Memory B cell (primary cell): Measurements from ENCODE around the gene NEU4.
"Not testable (repeated sequence)": the region's sequence is repeated elsewhere in the genome, so short reads cannot be mapped to it uniquely, and the experiment has no call there.

ENCODE experiments used
- ATAC-seq: fragments of 150-1000 bp; cut with Tn5 transposase; 2 replicates; pipeline ENCODE4 v1.10.0; 2021; ENCODE audit warnings: low read depth, mild to moderate bottlenecking, moderate library complexity
- DNase-seq, 2 donors: peaks; one replicate each; pipeline ENCODE4 v3.0.0; 2022; ENCODE audit warnings: low spot score in 2 of 2
- H3K27ac Mint-ChIP-seq: one replicate; pipeline ENCODE4 v1.8.0; 2022; ENCODE audit warnings: mild to moderate bottlenecking, moderate library complexity, mixed read lengths
- H3K27me3 Mint-ChIP-seq: one replicate; pipeline ENCODE4 v1.8.0; 2022; ENCODE audit warnings: mixed read lengths
- H3K36me3 Mint-ChIP-seq: one replicate; pipeline ENCODE4 v1.8.0; 2022; ENCODE audit warnings: mild to moderate bottlenecking, mixed read lengths
- H3K4me1 Mint-ChIP-seq: one replicate; pipeline ENCODE4 v1.8.0; 2022; ENCODE audit warnings: mixed read lengths
- H3K4me3 Mint-ChIP-seq: one replicate; pipeline ENCODE4 v1.8.0; 2022; ENCODE audit warnings: mild to moderate bottlenecking, moderate library complexity, mixed read lengths
- H3K9me3 Mint-ChIP-seq: one replicate; pipeline ENCODE4 v1.8.0; 2022; ENCODE audit warnings: mixed read lengths

Gene NEU4

GRCh38 chr2:241808721-241809382 lies at the start of gene NEU4:
Gene NEU4 (plus strand): TSS chr2:241809193. CDS start chr2:241814485, 5,292 bp downstream.
- Mint-ChIP-seq H3K9me3 (no peaks in the 10 kb centered on the region), H3K4me3 (no peak within 1 kb of the TSS), H3K4me1 (peaks cover 6% of the 10 kb centered on the region), H3K27ac (peak within 1 kb of the TSS; percentile 36), H3K27me3 (peaks cover 4% of the 10 kb centered on the region), H3K36me3 (no peaks in the 10 kb centered on the region)
- DNase-seq (no peak), ATAC-seq (no peak)

GRCh38 chr2:241759893-241760292 lies 49.1 kb upstream of the NEU4 start:
- not testable (repeated sequence) for H3K4me1 Mint-ChIP-seq, ATAC-seq, H3K27me3 Mint-ChIP-seq, H3K9me3 Mint-ChIP-seq, H3K27ac Mint-ChIP-seq, DNase-seq, H3K4me3 Mint-ChIP-seq
- H3K36me3 Mint-ChIP-seq, result peaks cover 17% of the 10 kb centered on the region

GRCh38 chr2:241760301-241760771 lies 48.7 kb upstream of the NEU4 start:
- ATAC-seq (no peak), DNase-seq (no peak)
- peaks cover 17% of the 10 kb centered on the region for H3K36me3 Mint-ChIP-seq
- H3K27ac Mint-ChIP-seq, result no peak overlapping the region
- H3K9me3 Mint-ChIP-seq, result no peaks in the 10 kb centered on the region
- no peaks in the 10 kb centered on the region for H3K4me1 Mint-ChIP-seq
- H3K27me3 Mint-ChIP-seq, result no peaks in the 10 kb centered on the region
- H3K4me3 Mint-ChIP-seq, result no peak overlapping the region

- no peak for ATAC-seq
These were observed 46.6 kb upstream of the NEU4 start for GRCh38 chr2:241762321-241762932.

GRCh38 chr2:241762933-241763369 lies 46.0 kb upstream of the NEU4 start:
- ATAC-seq, result no peak
- Mint-ChIP-seq H3K27ac (peak overlapping the region; percentile 31), H3K27me3 (no peaks in the 10 kb centered on the region), H3K9me3 (no peaks in the 10 kb centered on the region), H3K4me3 (no peak overlapping the region), H3K36me3 (peaks cover 15% of the 10 kb centered on the region), H3K4me1 (no peaks in the 10 kb centered on the region)
- no peak for DNase-seq

More at GRCh38 chr2:241762321-241762932, 46.6 kb upstream of the NEU4 start:
- H3K27me3 Mint-ChIP-seq, result no peaks in the 10 kb centered on the region
- H3K4me3 Mint-ChIP-seq, result no peak overlapping the region
- H3K36me3 Mint-ChIP-seq, result peaks cover 15% of the 10 kb centered on the region
- no peak for DNase-seq
- no peaks in the 10 kb centered on the region for H3K9me3 Mint-ChIP-seq
- peak overlapping the region; percentile 31 for H3K27ac Mint-ChIP-seq
- no peaks in the 10 kb centered on the region for H3K4me1 Mint-ChIP-seq

GRCh38 chr2:241763551-241764274 lies 45.3 kb upstream of the NEU4 start:
- no peaks in the 10 kb centered on the region for H3K9me3 Mint-ChIP-seq
- DNase-seq (no peak), ATAC-seq (no peak)
- H3K36me3 Mint-ChIP-seq, result peaks cover 15% of the 10 kb centered on the region
- H3K27me3 Mint-ChIP-seq, result no peaks in the 10 kb centered on the region
- H3K4me1 Mint-ChIP-seq, result no peaks in the 10 kb centered on the region
- H3K4me3 Mint-ChIP-seq, result no peak overlapping the region
- H3K27ac Mint-ChIP-seq, result no peak overlapping the region

- Mint-ChIP-seq H3K27ac (no peak overlapping the region), H3K4me1 (no peaks in the 10 kb centered on the region), H3K9me3 (no peaks in the 10 kb centered on the region), H3K36me3 (peaks cover 9% of the 10 kb centered on the region), H3K4me3 (no peak overlapping the region), H3K27me3 (no peaks in the 10 kb centered on the region)
- no peak for ATAC-seq
- no peak for DNase-seq
These were observed 44.4 kb upstream of the NEU4 start for GRCh38 chr2:241764275-241765241.

GRCh38 chr2:241767464-241768250 lies 41.3 kb upstream of the NEU4 start:
- ATAC-seq (no peak), DNase-seq (no peak)
- Mint-ChIP-seq H3K27me3 (no peaks in the 10 kb centered on the region), H3K4me1 (peaks cover 7% of the 10 kb centered on the region), H3K9me3 (no peaks in the 10 kb centered on the region), H3K36me3 (no peaks in the 10 kb centered on the region), H3K27ac (no peak overlapping the region), H3K4me3 (no peak overlapping the region)

- Mint-ChIP-seq H3K9me3 (no peaks in the 10 kb centered on the region), H3K4me3 (no peak overlapping the region), H3K4me1 (peaks cover 8% of the 10 kb centered on the region), H3K36me3 (no peaks in the 10 kb centered on the region), H3K27me3 (no peaks in the 10 kb centered on the region), H3K27ac (no peak overlapping the region)
- DNase-seq, result no peak
- ATAC-seq, result no peak
These were observed 40.7 kb upstream of the NEU4 start for GRCh38 chr2:241768251-241768711.

- no peak overlapping the region for H3K27ac Mint-ChIP-seq
- ATAC-seq (no peak), DNase-seq (no peak)
- no peaks in the 10 kb centered on the region for H3K36me3 Mint-ChIP-seq
- peaks cover 8% of the 10 kb centered on the region for H3K4me1 Mint-ChIP-seq
- no peaks in the 10 kb centered on the region for H3K27me3 Mint-ChIP-seq
- H3K9me3 Mint-ChIP-seq, result no peaks in the 10 kb centered on the region
- H3K4me3 Mint-ChIP-seq, result no peak overlapping the region
These were observed 40.1 kb upstream of the NEU4 start for GRCh38 chr2:241768850-241769249.

GRCh38 chr2:241769819-241770184 lies 39.2 kb upstream of the NEU4 start:
- H3K4me3 Mint-ChIP-seq, result no peak overlapping the region
- no peak overlapping the region for H3K27ac Mint-ChIP-seq
- H3K4me1 Mint-ChIP-seq, result peaks cover 8% of the 10 kb centered on the region
- DNase-seq (no peak), ATAC-seq (no peak)
- H3K9me3 Mint-ChIP-seq, result no peaks in the 10 kb centered on the region
- H3K36me3 Mint-ChIP-seq, result no peaks in the 10 kb centered on the region
- no peaks in the 10 kb centered on the region for H3K27me3 Mint-ChIP-seq

GRCh38 chr2:241770185-241770935 lies 38.6 kb upstream of the NEU4 start:
- Mint-ChIP-seq H3K36me3 (no peaks in the 10 kb centered on the region), H3K4me1 (peaks cover 8% of the 10 kb centered on the region), H3K27ac (peak overlapping the region; percentile 9), H3K27me3 (no peaks in the 10 kb centered on the region), H3K9me3 (no peaks in the 10 kb centered on the region), H3K4me3 (no peak overlapping the region)
- no peak for DNase-seq
- ATAC-seq, result no peak
